GM23248 (cell line): Measurements from ENCODE around the gene COL23A1.

Experiments used
- EZH2 ChIP-seq: fragments of 200-600 bp; sonication (generic); IDR thresholded peaks from 2 replicates; pipeline ENCODE4 v1.6.1; 2018; ENCODE audit warnings: antibody characterized with exemption, mild to moderate bottlenecking; ENCODE audit not compliant: insufficient read depth, poor library complexity, severe bottlenecking
- EZH2phosphoT487 ChIP-seq: fragments of 200-600 bp; sonication (generic); IDR thresholded peaks from 2 replicates; pipeline ENCODE4 v1.6.1; 2018; ENCODE audit warnings: antibody characterized with exemption, moderate library complexity, mild to moderate bottlenecking, low read depth; ENCODE audit not compliant: insufficient read depth

GRCh38 chr5:178349625-178350353 is 240.4 kb downstream of the COL23A1 start:
- TF ChIP-seq EZH2phosphoT487 = no peak
- no peak for TF ChIP-seq EZH2
